Measurements from ENCODE around the gene SNX9.

- TF ChIP-seq CTCF (conservative IDR thresholded peaks at IDR 0.05; ENCODE audit: low read depth, low read length) (no peak), EZH2 (IDR thresholded peaks at IDR 0.05; ENCODE audit: borderline replicate concordance, low read depth, low read length, poor library complexity, severe bottlenecking) (no peak)
These were observed 83.6 kb downstream of the SNX9 start for GRCh38 chr6:157906537-157907061.
